ENCODE measurements around the gene CHD9.

DNA sequence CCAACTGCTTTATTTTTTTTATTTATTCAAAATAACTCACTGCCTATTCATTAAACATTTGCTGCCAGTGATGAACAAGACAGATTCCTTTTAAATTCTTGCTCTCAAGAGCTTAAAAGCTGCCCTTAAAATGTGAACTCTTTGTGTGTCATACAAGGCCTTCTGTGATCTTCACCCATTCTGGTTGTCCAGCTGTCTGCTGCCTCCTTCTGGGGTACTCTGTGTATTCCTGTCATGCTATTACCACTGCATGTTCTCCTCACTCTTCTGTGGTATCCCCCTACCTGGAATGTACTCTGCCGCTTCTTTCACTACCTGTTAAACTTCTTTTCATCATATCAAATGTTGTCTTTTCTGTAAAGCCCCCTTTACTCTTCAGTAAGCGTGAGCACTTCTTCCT is 165.8 kb downstream of the CHD9 start:
- TF ChIP-seq, protein P1, sequence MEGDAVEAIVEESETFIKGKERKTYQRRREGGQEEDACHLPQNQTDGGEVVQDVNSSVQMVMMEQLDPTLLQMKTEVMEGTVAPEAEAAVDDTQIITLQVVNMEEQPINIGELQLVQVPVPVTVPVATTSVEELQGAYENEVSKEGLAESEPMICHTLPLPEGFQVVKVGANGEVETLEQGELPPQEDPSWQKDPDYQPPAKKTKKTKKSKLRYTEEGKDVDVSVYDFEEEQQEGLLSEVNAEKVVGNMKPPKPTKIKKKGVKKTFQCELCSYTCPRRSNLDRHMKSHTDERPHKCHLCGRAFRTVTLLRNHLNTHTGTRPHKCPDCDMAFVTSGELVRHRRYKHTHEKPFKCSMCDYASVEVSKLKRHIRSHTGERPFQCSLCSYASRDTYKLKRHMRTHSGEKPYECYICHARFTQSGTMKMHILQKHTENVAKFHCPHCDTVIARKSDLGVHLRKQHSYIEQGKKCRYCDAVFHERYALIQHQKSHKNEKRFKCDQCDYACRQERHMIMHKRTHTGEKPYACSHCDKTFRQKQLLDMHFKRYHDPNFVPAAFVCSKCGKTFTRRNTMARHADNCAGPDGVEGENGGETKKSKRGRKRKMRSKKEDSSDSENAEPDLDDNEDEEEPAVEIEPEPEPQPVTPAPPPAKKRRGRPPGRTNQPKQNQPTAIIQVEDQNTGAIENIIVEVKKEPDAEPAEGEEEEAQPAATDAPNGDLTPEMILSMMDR (conservative IDR thresholded peaks at IDR 0.05): no peak
- no peak for TF ChIP-seq ZFX (IDR thresholded peaks at IDR 0.05)

Measured in C4-2B (cell line).